DND-41 (cell line): ENCODE measurements around the gene LYL1.
A peak's percentile ranks its signal among the peaks of the same experiment; 100 is the strongest.

Source experiments
- ATAC-seq: fragments of 200-7000 bp; cut with Tn5 transposase; 3 replicates; pipeline ENCODE4 v1.9.1; 2021; ENCODE audit warnings: low read depth; ENCODE audit not compliant: insufficient read depth
- DNase-seq: peaks from one replicate; pipeline ENCODE4 v3.0.0-alpha.2; 2020
- H2AFZ ChIP-seq: 2 replicates; pipeline ENCODE4 v1.6.0; 2012; ENCODE audit warnings: low read depth, low read length
- H3K27ac ChIP-seq: 2 replicates; pipeline ENCODE4 v1.5.1; 2012; ENCODE audit warnings: low read length, inconsistent platforms
- H3K27me3 ChIP-seq: fragments of 200-600 bp; sonication (generic); 2 replicates; pipeline ENCODE4 v1.6.0; 2012; ENCODE audit warnings: low read length, mild to moderate bottlenecking, inconsistent platforms; ENCODE audit not compliant: insufficient read depth, poor library complexity
- H3K36me3 ChIP-seq: 2 replicates; pipeline ENCODE4 v1.5.1; 2012; ENCODE audit warnings: low read length, inconsistent platforms; ENCODE audit not compliant: insufficient read depth
- H3K4me1 ChIP-seq: 2 replicates; pipeline ENCODE4 v1.5.1; 2012; ENCODE audit warnings: mild to moderate bottlenecking, low read length; ENCODE audit not compliant: insufficient read depth
- H3K4me2 ChIP-seq: 2 replicates; pipeline ENCODE4 v1.6.0; 2012; ENCODE audit warnings: mild to moderate bottlenecking, moderate library complexity, low read length, inconsistent platforms; ENCODE audit not compliant: insufficient read depth
- H3K4me3 ChIP-seq, 2 experiments: fragments of 200-600 bp in 1 of 2; shearing (Covaris generic) in 1 of 2; 2 replicates each; pipeline ENCODE4 v1.5.1; 2012 to 2016; ENCODE audit warnings: inconsistent platforms in 2 of 2, low read length in 2 of 2, mild to moderate bottlenecking in 2 of 2, low read depth in 1 of 2, moderate library complexity in 1 of 2
- H3K79me2 ChIP-seq: 2 replicates; pipeline ENCODE4 v1.6.0; 2012; ENCODE audit warnings: low read length, inconsistent platforms; ENCODE audit not compliant: insufficient read depth
- H3K9ac ChIP-seq: 2 replicates; pipeline ENCODE4 v1.6.0; 2012; ENCODE audit warnings: low read depth, mild to moderate bottlenecking, inconsistent platforms, low read length, moderate library complexity
- H3K9me3 ChIP-seq: 2 replicates; pipeline ENCODE4 v1.5.1; 2012; ENCODE audit warnings: low read length, moderate library complexity, mild to moderate bottlenecking, inconsistent platforms; ENCODE audit not compliant: insufficient read depth, severe bottlenecking
- H4K20me1 ChIP-seq: 2 replicates; pipeline ENCODE4 v1.6.0; 2012; ENCODE audit warnings: low read length; ENCODE audit not compliant: insufficient read depth
- EZH2 ChIP-seq: IDR thresholded peaks from 3 replicates; pipeline ENCODE4 v1.6.1; 2012; ENCODE audit warnings: borderline replicate concordance, low read depth, mild to moderate bottlenecking, moderate library complexity, low read length, inconsistent platforms; ENCODE audit not compliant: severe bottlenecking
- TF ChIP-seq, protein P1 (sequence below): IDR thresholded peaks from 2 replicates; pipeline ENCODE4 v1.5.1; 2012; ENCODE audit warnings: borderline replicate concordance, low read length, moderate library complexity, mild to moderate bottlenecking; ENCODE audit not compliant: poor library complexity, severe bottlenecking; ENCODE audit errors: extremely low read depth

The LYL1 gene

DNA sequence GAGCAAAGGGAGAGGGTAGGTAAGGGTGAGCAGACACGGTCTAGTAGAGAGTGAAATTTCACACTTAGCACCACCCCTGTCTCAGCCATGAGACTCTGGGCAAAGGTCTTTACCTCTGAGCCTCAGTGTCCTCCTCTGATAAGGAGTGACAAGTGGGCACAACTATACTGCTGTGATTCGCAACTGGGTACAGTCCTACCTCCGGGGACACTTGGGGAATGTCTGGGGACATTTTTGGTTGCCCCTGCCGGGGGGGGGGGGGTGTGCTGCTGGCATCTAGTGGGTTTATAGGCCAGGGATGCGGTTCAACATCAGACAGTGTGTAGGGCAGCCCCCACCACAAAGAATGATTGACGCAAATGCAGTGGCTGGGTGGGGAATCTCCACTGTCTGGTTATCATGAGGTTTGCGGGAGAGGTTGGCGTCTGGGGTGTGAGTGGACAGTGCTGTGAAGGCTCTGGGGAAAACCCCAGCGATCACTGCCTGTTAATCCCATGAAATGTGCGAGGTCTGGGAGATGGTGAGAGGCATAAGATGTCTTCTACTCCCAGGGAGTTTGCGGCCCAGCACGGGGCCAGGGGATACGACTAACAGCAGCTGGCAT, 19.7 kb upstream of the LYL1 start:
- Histone ChIP-seq H3K27ac (no peak overlapping the region), H3K4me3 (no peak overlapping the region), H3K27me3 (no peaks in the 10 kb centered on the region), H4K20me1 (peaks cover 67% of the 10 kb centered on the region), H3K4me2 (peak overlapping the region; percentile 0; the same call in 1 of the 2 replicates), H3K9me3 (no peaks in the 10 kb centered on the region), H3K36me3 (peaks cover 59% of the 10 kb centered on the region), H3K9ac (no peak overlapping the region), H2AFZ (no peak overlapping the region), H3K79me2 (peaks cover 91% of the 10 kb centered on the region), H3K4me1 (peaks cover 29% of the 10 kb centered on the region)
- DNase-seq: no peak
- no peak for ATAC-seq
- TF ChIP-seq EZH2: no peak
- TF ChIP-seq, protein P1, sequence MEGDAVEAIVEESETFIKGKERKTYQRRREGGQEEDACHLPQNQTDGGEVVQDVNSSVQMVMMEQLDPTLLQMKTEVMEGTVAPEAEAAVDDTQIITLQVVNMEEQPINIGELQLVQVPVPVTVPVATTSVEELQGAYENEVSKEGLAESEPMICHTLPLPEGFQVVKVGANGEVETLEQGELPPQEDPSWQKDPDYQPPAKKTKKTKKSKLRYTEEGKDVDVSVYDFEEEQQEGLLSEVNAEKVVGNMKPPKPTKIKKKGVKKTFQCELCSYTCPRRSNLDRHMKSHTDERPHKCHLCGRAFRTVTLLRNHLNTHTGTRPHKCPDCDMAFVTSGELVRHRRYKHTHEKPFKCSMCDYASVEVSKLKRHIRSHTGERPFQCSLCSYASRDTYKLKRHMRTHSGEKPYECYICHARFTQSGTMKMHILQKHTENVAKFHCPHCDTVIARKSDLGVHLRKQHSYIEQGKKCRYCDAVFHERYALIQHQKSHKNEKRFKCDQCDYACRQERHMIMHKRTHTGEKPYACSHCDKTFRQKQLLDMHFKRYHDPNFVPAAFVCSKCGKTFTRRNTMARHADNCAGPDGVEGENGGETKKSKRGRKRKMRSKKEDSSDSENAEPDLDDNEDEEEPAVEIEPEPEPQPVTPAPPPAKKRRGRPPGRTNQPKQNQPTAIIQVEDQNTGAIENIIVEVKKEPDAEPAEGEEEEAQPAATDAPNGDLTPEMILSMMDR: no peak

DNA sequence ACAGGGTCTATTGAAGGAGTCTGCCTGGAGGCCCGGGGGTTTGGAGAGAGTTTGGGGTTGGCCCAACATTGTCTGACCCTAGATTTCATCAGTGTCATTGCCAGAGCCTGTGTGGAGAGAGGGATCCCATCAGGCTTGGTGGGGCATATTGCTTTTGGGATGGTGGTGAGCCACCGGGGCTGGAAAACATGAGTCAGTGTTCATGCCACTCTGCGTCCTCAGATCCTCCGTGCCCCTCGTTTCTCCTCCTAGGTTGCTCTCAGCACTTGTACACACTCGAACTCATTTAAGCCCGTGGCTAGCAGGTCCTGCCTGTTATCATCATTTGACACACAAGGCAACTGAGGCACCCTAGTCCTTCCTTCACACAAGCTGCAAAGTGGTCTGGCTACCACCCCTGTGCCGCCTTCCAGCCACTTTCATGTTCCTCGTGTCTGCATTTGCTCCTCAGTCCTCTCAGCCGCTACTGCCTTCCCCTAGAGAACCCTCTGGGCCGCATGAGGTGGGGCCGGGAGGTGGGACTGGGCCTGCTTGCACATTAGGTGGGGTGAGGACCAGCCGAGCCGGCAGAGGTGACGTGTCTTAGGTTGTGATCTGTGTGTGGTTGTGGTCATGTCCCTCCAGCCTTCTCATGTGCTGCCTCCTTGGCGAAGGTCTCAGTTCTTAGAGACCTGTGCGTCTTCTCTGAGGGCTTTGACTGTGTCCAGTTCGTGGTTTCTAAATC, 19.1 kb upstream of the LYL1 start:
- no peak overlapping the region for H3K9ac ChIP-seq
- DNase-seq: no peak
- no peak for ATAC-seq

DNA sequence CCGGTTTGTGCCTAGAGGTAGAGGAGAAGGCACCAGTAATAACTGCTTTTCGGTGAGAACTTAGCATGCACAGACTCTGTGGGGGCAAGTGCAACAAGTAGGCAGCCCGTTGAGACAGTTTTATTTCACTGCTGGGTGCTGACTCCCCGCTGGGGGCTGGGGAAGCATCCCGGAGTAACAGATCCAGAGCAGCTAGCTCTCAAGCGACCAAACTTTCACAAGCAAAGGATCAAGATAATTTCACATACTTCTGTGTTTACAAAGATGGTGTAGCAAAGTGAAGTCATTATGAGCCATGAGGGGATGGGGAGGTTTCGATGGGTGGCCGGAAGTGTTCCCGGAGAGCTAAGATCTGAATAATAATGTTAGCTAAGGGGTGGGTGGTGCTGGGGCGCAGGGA, 18.2 kb upstream of the LYL1 start:
- Histone ChIP-seq H2AFZ (no peak overlapping the region), H3K27me3 (no peaks in the 10 kb centered on the region), H3K4me3 (no peak overlapping the region), H3K4me2 (peak overlapping the region; percentile 88; the same call in 1 of the 2 replicates), H3K4me1 (peaks cover 38% of the 10 kb centered on the region), H3K9me3 (no peaks in the 10 kb centered on the region), H3K27ac (no peak overlapping the region), H4K20me1 (peaks cover 59% of the 10 kb centered on the region), H3K36me3 (peaks cover 54% of the 10 kb centered on the region), H3K79me2 (peaks cover 85% of the 10 kb centered on the region), H3K9ac (0 out of 2 replicates have a peak overlapping the region, but pooled peaks have one; percentile 95)
- no peak for ATAC-seq
- no peak for TF ChIP-seq EZH2
- TF ChIP-seq, protein P1: no peak
- DNase-seq: no peak

More for the DNA sequence above, 19.1 kb upstream of the LYL1 start:
- no peak for TF ChIP-seq EZH2
- TF ChIP-seq, protein P1: no peak
- Histone ChIP-seq H3K27ac (no peak overlapping the region), H3K4me3 (no peak overlapping the region), H3K4me2 (peak overlapping the region; percentile 0; the same call in 1 of the 2 replicates), H3K79me2 (peaks cover 87% of the 10 kb centered on the region), H3K4me1 (peaks cover 35% of the 10 kb centered on the region), H4K20me1 (peaks cover 66% of the 10 kb centered on the region), H3K27me3 (no peaks in the 10 kb centered on the region), H2AFZ (no peak overlapping the region), H3K36me3 (peaks cover 59% of the 10 kb centered on the region), H3K9me3 (no peaks in the 10 kb centered on the region)
